Activated CD8-positive, alpha-beta T cell treated with anti-CD3 and anti-CD28 coated beads for 36 hours (primary cell): Measurements from ENCODE around the gene GPRIN3. TPM values are rescaled to one million over a fixed set of nuclear protein-coding genes. Genes with fewer than 3 reads are reported as not detected.

Experiments
- ATAC-seq: fragments of 200-7000 bp; cut with Tn5 transposase; one replicate; pipeline ENCODE4 v1.10.0; 2021; ENCODE audit warnings: mild to moderate bottlenecking, moderate library complexity
- CTCF ChIA-PET: fragments of 350-600 bp; sonication (Branson Sonifier 250); formaldehyde crosslinking; loops from one replicate; lab custom pipeline; 2021; ENCODE audit warnings: antibody characterized with exemption; lab: Charles Lee
- POLR2A ChIA-PET: fragments of 350-600 bp; sonication (Branson Sonifier 250); formaldehyde crosslinking; loops from one replicate; lab custom pipeline; 2021; ENCODE audit warnings: antibody characterized with exemption; lab: Charles Lee
- DNase-seq: peaks from one replicate; pipeline ENCODE4 v3.0.0-alpha.2; 2020
- H3K27ac Mint-ChIP-seq: one replicate; pipeline ENCODE4 v1.8.0; 2021; ENCODE audit warnings: mild to moderate bottlenecking, mixed read lengths
- H3K27me3 Mint-ChIP-seq: one replicate; pipeline ENCODE4 v1.8.0; 2021; ENCODE audit warnings: mixed read lengths
- H3K36me3 Mint-ChIP-seq: one replicate; pipeline ENCODE4 v1.8.0; 2021; ENCODE audit warnings: low read depth, mixed read lengths
- H3K4me1 Mint-ChIP-seq: one replicate; pipeline ENCODE4 v1.8.0; 2021; ENCODE audit warnings: low read depth, mixed read lengths
- H3K4me3 Mint-ChIP-seq: one replicate; pipeline ENCODE4 v1.8.0; 2021; ENCODE audit warnings: mild to moderate bottlenecking, moderate library complexity, mixed read lengths
- H3K9me3 Mint-ChIP-seq: one replicate; pipeline ENCODE4 v1.8.0; 2021; ENCODE audit warnings: mixed read lengths
- CTCF ChIP-seq: fragments of 200-600 bp; IDR thresholded peaks from one replicate; pipeline ENCODE4 v1.8.0; 2022; ENCODE audit warnings: antibody characterized with exemption, mild to moderate bottlenecking
- intact Hi-C: fragments of 100-400 bp; cut with micrococcal nuclease; formaldehyde crosslinking; loops from one replicate; pipeline ENCODE4 v1.10.0; 2022
- total RNA-seq, 2 experiments: library from RNA; stranded (reverse); gene quantifications; one replicate each; pipeline ENCODE4 v1.2.3, GENCODE V29; 2021

The GPRIN3 gene
- total RNA-seq, 2 experiments from 2014 or later, result 10.6 to 11.8 TPM

DNA sequence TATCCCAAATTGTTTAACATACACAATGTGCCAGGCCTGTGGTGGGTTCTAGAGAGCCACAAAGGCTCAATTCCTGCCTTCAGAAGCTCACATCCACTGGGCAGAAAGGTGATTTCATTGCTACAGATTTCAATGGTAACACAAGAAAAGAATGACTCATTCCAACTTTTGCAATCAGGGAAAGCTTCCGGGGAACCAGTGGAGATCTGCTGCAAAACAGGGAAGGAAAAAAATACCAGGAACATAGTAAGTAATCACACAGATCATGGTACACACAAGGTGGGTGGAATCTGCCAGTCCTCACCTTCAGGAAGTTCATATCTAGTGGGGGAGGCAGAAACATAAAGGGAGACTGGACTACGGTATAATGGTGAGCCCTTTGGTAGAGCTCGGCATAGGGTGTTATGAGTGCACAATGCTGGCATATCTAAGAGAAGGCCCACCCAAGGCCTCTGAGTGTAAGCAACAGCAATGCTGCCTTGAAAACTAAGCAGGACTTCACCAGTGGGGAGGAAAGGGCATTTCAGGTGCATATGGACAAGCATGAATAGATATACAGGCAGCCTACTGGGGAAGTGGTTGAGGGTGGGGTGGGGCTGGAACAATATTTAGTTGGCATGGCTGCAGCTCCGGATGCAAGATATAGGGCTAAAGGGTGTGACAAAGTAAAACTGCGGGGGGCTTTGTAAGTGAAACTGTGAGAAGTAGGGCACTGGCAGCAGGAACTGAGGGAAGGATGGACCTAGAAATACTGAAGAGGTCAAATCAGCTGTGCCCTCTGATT lies 24.2 kb downstream of the GPRIN3 start:
- Mint-ChIP-seq H3K27me3 (no peaks in the 10 kb centered on the region), H3K27ac (peak overlapping the region; percentile 88), H3K4me1 (peaks cover 69% of the 10 kb centered on the region), H3K9me3 (no peaks in the 10 kb centered on the region), H3K36me3 (peaks cover 12% of the 10 kb centered on the region), H3K4me3 (peak overlapping the region; percentile 13)
- no peak for TF ChIP-seq CTCF
- peak; percentile 59 for DNase-seq
- CTCF ChIA-PET, result interaction anchor here (1.4 to 2.5 kb wide), 6 partner anchors 11 to 57 kb away, joined by 3 to 10 read pairs (median 6); no protein-coding TSS in a partner anchor
- intact Hi-C loops, result no loop called here
- peak; percentile 54 for ATAC-seq
- POLR2A ChIA-PET, result interaction anchor here (0.6 to 2.7 kb wide), 7 partner anchors 7 to 35 kb away, joined by 3 to 14 read pairs (median 4); no protein-coding TSS in a partner anchor

GRCh38 chr4:89279385-89279784 lies 28.2 kb downstream of the GPRIN3 start:
- ATAC-seq, result no peak
- ChIA-PET CTCF (interaction anchor here (1.1 to 6.3 kb wide), 4 partner anchors 10 to 24 kb away, joined by 3 to 28 read pairs (median 4); no protein-coding TSS in a partner anchor), POLR2A (interaction anchor here (1.3 to 1.9 kb wide), 2 partner anchors 10 to 16 kb away, joined by 3 to 9 read pairs; no protein-coding TSS in a partner anchor)
- H3K4me3 Mint-ChIP-seq, result no peak overlapping the region
- no peak overlapping the region for H3K27ac Mint-ChIP-seq
- peaks cover 17% of the 10 kb centered on the region for H3K36me3 Mint-ChIP-seq
- H3K27me3 Mint-ChIP-seq, result no peaks in the 10 kb centered on the region
- intact Hi-C loops, result no loop called here
- no peak for TF ChIP-seq CTCF
- peaks cover 46% of the 10 kb centered on the region for H3K4me1 Mint-ChIP-seq
- H3K9me3 Mint-ChIP-seq, result peaks cover 4% of the 10 kb centered on the region
- no peak for DNase-seq

GRCh38 chr4:89277412-89277811 lies 30.2 kb downstream of the GPRIN3 start:
- peak overlapping the region; percentile 36 for H3K27ac Mint-ChIP-seq
- DNase-seq, result no peak

DNA sequence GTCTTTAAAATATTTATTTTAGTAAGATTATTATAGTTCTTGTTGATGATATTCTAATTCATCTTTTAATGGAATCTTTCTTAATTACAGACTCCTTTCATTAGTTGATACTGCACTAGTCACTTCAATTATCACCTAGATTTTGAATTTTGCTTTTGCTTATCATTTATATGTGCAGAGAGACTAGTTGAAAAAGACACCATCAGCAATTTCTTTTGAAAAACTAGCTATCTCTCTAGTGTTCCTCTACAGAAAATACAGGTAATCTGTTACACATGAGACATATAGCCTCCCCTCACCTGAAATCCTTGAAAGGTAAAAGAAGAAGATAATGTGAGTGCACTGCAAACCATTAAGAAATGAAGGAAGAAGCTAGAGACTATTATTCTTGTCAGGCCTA lies 31.3 kb downstream of the GPRIN3 start:
- Mint-ChIP-seq H3K36me3 (peaks cover 27% of the 10 kb centered on the region), H3K9me3 (peaks cover 4% of the 10 kb centered on the region), H3K4me1 (peaks cover 42% of the 10 kb centered on the region), H3K27ac (peak overlapping the region; percentile 19), H3K4me3 (no peak overlapping the region), H3K27me3 (no peaks in the 10 kb centered on the region)
- ATAC-seq (no peak), DNase-seq (no peak)
- ChIA-PET CTCF (interaction anchor here (0.8 to 6.3 kb wide), 3 partner anchors 10 to 52 kb away, joined by 3 to 28 read pairs (median 5); no protein-coding TSS in a partner anchor), POLR2A (interaction anchor here (1.6 kb wide), 1 partner anchor 18 kb away, joined by 4 read pairs; no protein-coding TSS in a partner anchor)
- intact Hi-C loops, result no loop called here
- TF ChIP-seq CTCF, result no peak

More at GRCh38 chr4:89277412-89277811, 30.2 kb downstream of the GPRIN3 start:
- POLR2A ChIA-PET, result interaction anchor here (0.7 to 1.6 kb wide), 3 partner anchors 12 to 21 kb away, joined by 3 to 4 read pairs (median 4); no protein-coding TSS in a partner anchor
- ATAC-seq, result no peak
- H3K4me1 Mint-ChIP-seq, result peaks cover 41% of the 10 kb centered on the region
- intact Hi-C loops, result no loop called here
- CTCF ChIA-PET, result interaction anchor here (0.7 to 6.3 kb wide), 3 partner anchors 17 to 22 kb away, joined by 3 to 28 read pairs (median 3); no protein-coding TSS in a partner anchor
- H3K4me3 Mint-ChIP-seq, result no peak overlapping the region
- no peak for TF ChIP-seq CTCF
- peaks cover 23% of the 10 kb centered on the region for H3K36me3 Mint-ChIP-seq
- no peaks in the 10 kb centered on the region for H3K27me3 Mint-ChIP-seq
- peaks cover 4% of the 10 kb centered on the region for H3K9me3 Mint-ChIP-seq
